KMS-11 (cell line): ENCODE results near the gene C19orf12.

Source experiments
- H2AFZ ChIP-seq: fragments of 200-600 bp; sonication (generic); 2 replicates; pipeline ENCODE4 v1.6.1; 2016; ENCODE audit warnings: antibody characterized with exemption, mixed run types, low read depth
- H3K27ac ChIP-seq: fragments of 200-600 bp; sonication (generic); 2 replicates; pipeline ENCODE4 v1.6.1; 2016; ENCODE audit warnings: mild to moderate bottlenecking, mixed run types
- H3K27me3 ChIP-seq: fragments of 200-600 bp; sonication (generic); 2 replicates; pipeline ENCODE4 v1.6.1; 2017; ENCODE audit warnings: mild to moderate bottlenecking, low read depth, mixed run types, moderate library complexity; ENCODE audit not compliant: insufficient read depth
- H3K36me3 ChIP-seq: fragments of 200-600 bp; sonication (generic); 2 replicates; pipeline ENCODE4 v1.6.1; 2017; ENCODE audit warnings: mild to moderate bottlenecking, mixed run types; ENCODE audit not compliant: insufficient read depth
- H3K4me1 ChIP-seq: fragments of 200-600 bp; sonication (generic); 2 replicates; pipeline ENCODE4 v1.6.1; 2016; ENCODE audit warnings: mild to moderate bottlenecking, low read depth, mixed run types; ENCODE audit not compliant: poor library complexity, severe bottlenecking
- H3K4me2 ChIP-seq: fragments of 200-600 bp; sonication (generic); 2 replicates; pipeline ENCODE4 v1.7.0; 2016; ENCODE audit warnings: mild to moderate bottlenecking, mixed run types
- H3K4me3 ChIP-seq: fragments of 200-600 bp; sonication (generic); IDR thresholded peaks from 2 replicates; pipeline ENCODE4 v1.6.1; 2017; ENCODE audit warnings: low read depth, low read length, mixed read lengths; ENCODE audit not compliant: insufficient read depth
- H3K79me2 ChIP-seq: fragments of 200-600 bp; sonication (generic); 2 replicates; pipeline ENCODE4 v1.6.1; 2016; ENCODE audit warnings: low read depth, mixed run types; ENCODE audit not compliant: insufficient read depth
- H3K9ac ChIP-seq: fragments of 200-600 bp; sonication (generic); 2 replicates; pipeline ENCODE4 v1.6.1; 2016; ENCODE audit warnings: mild to moderate bottlenecking, mixed run types
- H4K20me1 ChIP-seq: fragments of 200-600 bp; sonication (generic); 2 replicates; pipeline ENCODE4 v1.6.1; 2016; ENCODE audit warnings: mild to moderate bottlenecking, mixed run types; ENCODE audit not compliant: insufficient read depth
- CTCF ChIP-seq: fragments of 200-600 bp; sonication (generic); conservative IDR thresholded peaks from 2 replicates; pipeline ENCODE4 v1.6.1; 2017; ENCODE audit warnings: low read depth, mild to moderate bottlenecking, antibody characterized with exemption, low read length, moderate library complexity, mixed read lengths

C19orf12 gene

GRCh38 chr19:29668746-29669609, 46.1 kb downstream of the C19orf12 start:
- H3K36me3 ChIP-seq = no peaks in the 10 kb centered on the region
- no peaks in the 10 kb centered on the region for H3K79me2 ChIP-seq
- no peak overlapping the region for H3K9ac ChIP-seq
- no peaks in the 10 kb centered on the region for H3K4me1 ChIP-seq
- no peaks in the 10 kb centered on the region for H4K20me1 ChIP-seq
- no peaks in the 10 kb centered on the region for H3K27me3 ChIP-seq
- no peak overlapping the region for H3K4me3 ChIP-seq
- no peak overlapping the region for H3K4me2 ChIP-seq
- no peak overlapping the region for H2AFZ ChIP-seq
- H3K27ac ChIP-seq = no peak overlapping the region
- TF ChIP-seq CTCF = no peak

GRCh38 chr19:29667901-29668341, 47.1 kb downstream of the C19orf12 start:
- Histone ChIP-seq H3K36me3 (no peaks in the 10 kb centered on the region), H3K79me2 (no peaks in the 10 kb centered on the region), H3K4me3 (no peak overlapping the region), H3K4me1 (no peaks in the 10 kb centered on the region), H4K20me1 (no peaks in the 10 kb centered on the region), H2AFZ (no peak overlapping the region), H3K9ac (no peak overlapping the region), H3K4me2 (no peak overlapping the region), H3K27ac (no peak overlapping the region), H3K27me3 (no peaks in the 10 kb centered on the region)
- TF ChIP-seq CTCF = no peak

- no peaks in the 10 kb centered on the region for H3K79me2 ChIP-seq
- H3K9ac ChIP-seq = no peak overlapping the region
- H3K4me2 ChIP-seq = no peak overlapping the region
- no peak for TF ChIP-seq CTCF
- H2AFZ ChIP-seq = no peak overlapping the region
- H3K27ac ChIP-seq = no peak overlapping the region
- no peak overlapping the region for H3K4me3 ChIP-seq
- H3K4me1 ChIP-seq = no peaks in the 10 kb centered on the region
- no peaks in the 10 kb centered on the region for H3K27me3 ChIP-seq
- no peaks in the 10 kb centered on the region for H4K20me1 ChIP-seq
- H3K36me3 ChIP-seq = no peaks in the 10 kb centered on the region
These were observed 47.7 kb downstream of the C19orf12 start for GRCh38 chr19:29667387-29667783.

- H4K20me1 ChIP-seq = no peaks in the 10 kb centered on the region
- no peak overlapping the region for H3K4me2 ChIP-seq
- H3K4me1 ChIP-seq = no peaks in the 10 kb centered on the region
- H3K9ac ChIP-seq = no peak overlapping the region
- no peak overlapping the region for H3K27ac ChIP-seq
- H3K36me3 ChIP-seq = no peaks in the 10 kb centered on the region
- H2AFZ ChIP-seq = no peak overlapping the region
- no peaks in the 10 kb centered on the region for H3K79me2 ChIP-seq
- no peak for TF ChIP-seq CTCF
- H3K4me3 ChIP-seq = no peak overlapping the region
- no peaks in the 10 kb centered on the region for H3K27me3 ChIP-seq
These were observed 48.3 kb downstream of the C19orf12 start for GRCh38 chr19:29666578-29667386.
